ENCODE data around the gene FOXK1. TPM values are rescaled to one million over a fixed set of nuclear protein-coding genes. Genes with fewer than 3 reads are reported as not detected.

FOXK1 gene
- total and polyA plus RNA-seq, 8 donors, result 3.9 to 20.6 (median 15.5) TPM

DNA sequence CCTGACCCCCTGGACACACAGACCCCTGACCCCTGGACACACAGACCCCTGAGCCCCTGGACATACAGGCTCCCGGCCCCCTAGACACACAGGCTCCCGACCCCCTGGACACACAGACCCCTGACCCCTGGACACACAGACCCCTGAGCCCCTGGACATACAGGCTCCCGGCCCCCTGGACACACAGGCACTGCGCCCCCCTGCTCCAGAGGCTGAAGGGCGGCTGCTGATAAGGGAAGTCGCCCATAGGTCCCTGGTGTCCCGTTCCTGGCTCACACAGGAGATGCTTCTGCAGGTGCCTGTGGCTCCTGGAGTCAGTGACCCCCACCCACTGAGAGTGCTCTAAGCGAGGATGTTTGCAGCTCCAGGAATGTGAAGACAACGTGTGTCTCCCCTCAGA is 89.6 kb downstream of the FOXK1 start:
- no peak for ATAC-seq
- no peak for FAIRE-seq
- H3K27me3 ChIP-seq, result no peaks in the 10 kb centered on the region
- intact Hi-C loops (cut with DNase I), result no loop called here
- H3K9me3 ChIP-seq, result no peaks in the 10 kb centered on the region
- TF ChIP-seq, protein P1, sequence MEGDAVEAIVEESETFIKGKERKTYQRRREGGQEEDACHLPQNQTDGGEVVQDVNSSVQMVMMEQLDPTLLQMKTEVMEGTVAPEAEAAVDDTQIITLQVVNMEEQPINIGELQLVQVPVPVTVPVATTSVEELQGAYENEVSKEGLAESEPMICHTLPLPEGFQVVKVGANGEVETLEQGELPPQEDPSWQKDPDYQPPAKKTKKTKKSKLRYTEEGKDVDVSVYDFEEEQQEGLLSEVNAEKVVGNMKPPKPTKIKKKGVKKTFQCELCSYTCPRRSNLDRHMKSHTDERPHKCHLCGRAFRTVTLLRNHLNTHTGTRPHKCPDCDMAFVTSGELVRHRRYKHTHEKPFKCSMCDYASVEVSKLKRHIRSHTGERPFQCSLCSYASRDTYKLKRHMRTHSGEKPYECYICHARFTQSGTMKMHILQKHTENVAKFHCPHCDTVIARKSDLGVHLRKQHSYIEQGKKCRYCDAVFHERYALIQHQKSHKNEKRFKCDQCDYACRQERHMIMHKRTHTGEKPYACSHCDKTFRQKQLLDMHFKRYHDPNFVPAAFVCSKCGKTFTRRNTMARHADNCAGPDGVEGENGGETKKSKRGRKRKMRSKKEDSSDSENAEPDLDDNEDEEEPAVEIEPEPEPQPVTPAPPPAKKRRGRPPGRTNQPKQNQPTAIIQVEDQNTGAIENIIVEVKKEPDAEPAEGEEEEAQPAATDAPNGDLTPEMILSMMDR (IDR thresholded peaks at IDR 0.05), result no peak
- DNase-seq, result no peak
- H3K27ac ChIP-seq, result no peak overlapping the region
- H3K4me3 ChIP-seq, result no peak overlapping the region
- 83 to 89% methylated on average over 9 of the region's 9 CpGs for WGBS, 2 donors
- H3K4me1 ChIP-seq, result peaks cover 0 to 8% (median 0%) of the 10 kb centered on the region in 3 donors
- no peaks in the 10 kb centered on the region for H3K36me3 ChIP-seq

DNA sequence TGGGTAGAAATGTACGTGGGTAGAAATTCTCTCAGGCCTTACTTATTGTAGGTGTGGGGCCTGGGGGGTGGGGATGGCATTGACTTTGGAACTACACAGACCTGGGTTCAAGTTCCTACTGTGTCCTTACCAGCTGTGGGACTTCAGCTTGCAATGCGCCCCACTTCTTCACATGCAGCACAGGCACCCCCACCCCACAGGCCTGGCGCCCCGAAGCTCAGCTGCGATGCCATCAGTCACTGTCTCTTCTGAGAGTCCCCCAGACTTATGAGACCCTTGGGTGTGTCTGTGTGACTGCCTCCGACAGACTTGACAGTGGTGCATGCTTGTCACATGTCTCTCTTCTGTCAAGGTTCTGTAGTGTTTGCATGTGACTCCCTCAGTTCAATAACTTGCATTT is 90.2 kb downstream of the FOXK1 start:
- H3K27ac ChIP-seq, result no peak overlapping the region
- H3K4me3 ChIP-seq, result no peak overlapping the region
- intact Hi-C loops (cut with DNase I), result no loop called here
- H3K36me3 ChIP-seq, result no peaks in the 10 kb centered on the region
- TF ChIP-seq, protein P1 (IDR thresholded peaks at IDR 0.05), result no peak
- WGBS, 2 donors, result 92 to 97% methylated on average over 6 of the region's 6 CpGs
- DNase-seq (no peak), ATAC-seq (no peak), FAIRE-seq (no peak)
- H3K4me1 ChIP-seq, result peaks cover 0 to 12% (median 0%) of the 10 kb centered on the region in 3 donors
- no peaks in the 10 kb centered on the region for H3K9me3 ChIP-seq
- H3K27me3 ChIP-seq, result no peaks in the 10 kb centered on the region

DNA sequence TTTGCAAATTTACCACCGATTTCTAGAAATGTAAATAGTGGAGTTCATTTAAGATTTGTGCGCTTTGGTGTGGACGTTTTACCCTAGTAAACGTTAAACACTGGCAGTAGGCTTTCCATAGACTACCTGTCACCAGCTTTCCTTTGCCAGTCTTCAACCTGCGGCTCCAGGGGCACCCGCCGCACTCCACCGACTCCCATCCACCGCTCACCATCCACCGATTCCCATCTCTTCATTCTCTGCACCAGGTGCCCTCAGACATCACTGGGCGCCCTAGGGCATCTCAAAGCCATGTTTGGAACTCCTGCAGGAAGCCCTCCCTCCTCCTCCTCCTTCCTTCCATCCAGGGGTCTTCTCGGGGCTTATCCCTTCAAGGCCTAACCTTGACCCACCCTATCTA is 91.9 kb downstream of the FOXK1 start:
- TF ChIP-seq, protein P1 (IDR thresholded peaks at IDR 0.05), result no peak
- Histone ChIP-seq H3K9me3 (no peaks in the 10 kb centered on the region), H3K27me3 (no peaks in the 10 kb centered on the region), H3K27ac (no peak overlapping the region), H3K4me3 (no peak overlapping the region), H3K36me3 (no peaks in the 10 kb centered on the region), H3K4me1 (peaks cover 0 to 19% (median 0%) of the 10 kb centered on the region in 3 donors)
- FAIRE-seq, result no peak
- intact Hi-C loops (cut with DNase I), result no loop called here
- peak in 1 of 6 donors; percentile 24 for DNase-seq
- no peak for ATAC-seq
- 82 to 87% methylated on average over 12 of the region's 12 CpGs for WGBS, 2 donors

DNA sequence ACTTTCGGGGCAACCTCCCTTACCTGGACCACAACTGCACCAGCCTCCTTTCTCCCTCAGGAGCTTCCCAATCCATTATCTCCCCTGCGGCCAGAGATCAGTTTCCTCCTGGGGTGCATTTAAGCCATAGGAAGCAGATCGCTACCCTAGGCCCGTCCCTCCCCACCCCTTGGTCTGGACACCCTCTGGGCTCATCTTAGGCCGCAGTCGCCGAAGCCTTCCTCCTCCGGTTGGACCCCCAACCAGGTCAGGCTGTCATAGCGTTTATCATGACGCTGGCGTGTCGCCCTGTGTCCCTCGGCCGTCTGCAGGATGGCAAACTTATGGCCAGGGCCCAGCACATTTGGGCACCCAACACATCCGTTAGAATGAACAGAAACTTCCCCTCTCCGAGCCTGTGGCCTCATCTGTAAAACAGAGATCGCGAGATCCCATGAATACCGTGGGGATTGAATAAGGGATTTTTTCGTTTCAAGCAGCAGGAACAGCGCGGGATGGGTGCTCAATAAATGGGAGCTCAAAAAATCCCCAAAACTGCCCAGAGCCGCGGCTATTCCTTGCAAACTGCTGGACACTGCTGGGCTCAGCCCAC is 92.7 kb downstream of the FOXK1 start:
- no peak for FAIRE-seq

More for the DNA sequence above, 92.7 kb downstream of the FOXK1 start:
- peak in 3 of 6 donors; percentile 46 to 70 (median 66) for DNase-seq
- TF ChIP-seq, protein P1 (IDR thresholded peaks at IDR 0.05), result no peak
- no peaks in the 10 kb centered on the region for H3K27me3 ChIP-seq
- H3K36me3 ChIP-seq, result no peaks in the 10 kb centered on the region
- intact Hi-C loops (cut with DNase I), result no loop called here
- peak overlapping the region; percentile 94 to 98 (median 96) for H3K27ac ChIP-seq
- H3K4me1 ChIP-seq, result peaks cover 0 to 19% (median 0%) of the 10 kb centered on the region in 3 donors
- 7 to 8% methylated on average over 24 of the region's 24 CpGs for WGBS, 2 donors
- peak overlapping the region; percentile 85 to 96 (median 92) for H3K4me3 ChIP-seq
- ATAC-seq, result peak; percentile 35 to 58 (median 45)
- H3K9me3 ChIP-seq, result no peaks in the 10 kb centered on the region
